ENCODE data around the gene MYL7.
"Not testable (repeated sequence)": the region's sequence is repeated elsewhere in the genome, so short reads cannot be mapped to it uniquely, and the experiment has no call there.

MYL7 gene

DNA sequence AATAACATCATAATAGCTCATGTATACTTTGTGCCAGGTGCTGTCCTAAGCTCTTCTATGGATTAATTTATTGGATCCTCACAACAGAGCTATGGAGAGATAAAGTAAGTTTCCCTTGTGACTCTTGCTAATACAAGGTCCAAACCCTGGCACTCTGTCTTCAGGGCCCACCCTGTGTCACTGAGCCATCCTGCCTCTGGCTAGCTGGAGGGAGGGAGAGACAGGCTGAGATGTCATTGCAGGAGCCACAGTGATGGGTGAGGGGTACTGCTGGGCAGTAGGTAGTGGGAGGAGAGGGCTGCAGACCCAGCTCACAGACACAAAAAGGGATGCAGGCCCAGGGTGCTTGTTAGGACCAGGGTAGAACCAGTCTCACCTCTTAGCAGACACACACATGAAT is 31.2 kb upstream of the MYL7 start:
- no peak for DNase-seq (ENCODE audit: low read depth in 2 of 2)

DNA sequence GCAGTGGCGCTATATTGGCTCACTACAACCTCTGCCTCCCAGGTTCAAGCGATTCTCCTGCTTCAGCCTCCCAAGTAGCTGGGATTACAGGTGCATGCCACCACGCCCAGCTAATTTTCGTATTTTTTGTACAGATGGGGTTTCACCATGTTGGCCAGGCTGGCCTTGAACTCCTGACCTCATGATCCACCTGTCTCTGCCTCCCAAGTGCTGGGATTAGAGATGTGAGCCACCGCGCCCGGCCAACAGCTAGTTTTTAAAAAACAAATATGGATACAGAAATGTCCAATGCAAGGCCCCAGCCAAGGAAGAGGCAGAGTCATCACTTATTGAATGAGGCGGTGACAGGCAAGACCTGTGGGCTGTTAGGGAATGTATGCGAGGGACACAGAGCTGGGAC is 30.8 kb upstream of the MYL7 start:
- DNase-seq (ENCODE audit: low read depth in 2 of 2), result not testable (repeated sequence)

DNA sequence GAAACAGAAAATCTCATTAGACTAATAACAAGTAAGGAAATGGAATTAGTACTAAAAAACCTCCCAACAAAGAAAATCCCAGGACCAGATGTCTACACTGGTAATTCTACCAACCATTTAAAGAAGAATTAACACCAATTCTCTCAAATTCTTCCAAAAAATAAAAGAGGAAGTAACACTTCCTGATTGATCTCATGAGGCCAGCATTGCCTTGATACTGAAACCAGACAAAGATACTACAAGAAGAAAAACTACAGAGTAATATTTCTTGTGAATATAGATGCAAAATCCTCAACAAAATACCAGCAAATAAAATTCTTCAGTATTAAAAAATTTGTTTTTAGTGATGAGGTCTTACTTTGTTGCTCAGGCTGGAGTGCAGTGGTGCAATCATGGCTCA is 26.8 kb upstream of the MYL7 start:
- DNase-seq (ENCODE audit: low read depth in 2 of 2), result no peak

DNA sequence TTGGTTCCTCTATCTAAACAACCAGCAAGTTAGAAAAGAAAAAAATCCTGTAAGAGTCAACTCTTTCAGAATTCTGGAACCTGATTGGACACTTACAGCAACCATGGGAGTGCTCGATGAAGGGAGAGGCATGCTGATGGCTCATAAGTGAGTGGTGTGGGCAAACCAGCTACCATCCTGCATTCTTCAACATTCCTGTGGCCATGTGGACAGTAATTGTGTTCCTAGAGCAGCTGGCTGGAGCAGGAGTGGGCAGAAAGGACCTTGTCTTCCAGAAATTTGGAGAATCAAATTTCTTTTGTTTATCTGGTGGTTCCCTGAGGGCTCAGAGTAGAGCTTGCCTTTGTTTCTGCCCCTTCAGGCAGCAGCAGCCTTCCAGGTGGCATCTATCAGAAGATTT is 22.5 kb upstream of the MYL7 start:
- DNase-seq (ENCODE audit: low read depth in 2 of 2), result no peak

DNA sequence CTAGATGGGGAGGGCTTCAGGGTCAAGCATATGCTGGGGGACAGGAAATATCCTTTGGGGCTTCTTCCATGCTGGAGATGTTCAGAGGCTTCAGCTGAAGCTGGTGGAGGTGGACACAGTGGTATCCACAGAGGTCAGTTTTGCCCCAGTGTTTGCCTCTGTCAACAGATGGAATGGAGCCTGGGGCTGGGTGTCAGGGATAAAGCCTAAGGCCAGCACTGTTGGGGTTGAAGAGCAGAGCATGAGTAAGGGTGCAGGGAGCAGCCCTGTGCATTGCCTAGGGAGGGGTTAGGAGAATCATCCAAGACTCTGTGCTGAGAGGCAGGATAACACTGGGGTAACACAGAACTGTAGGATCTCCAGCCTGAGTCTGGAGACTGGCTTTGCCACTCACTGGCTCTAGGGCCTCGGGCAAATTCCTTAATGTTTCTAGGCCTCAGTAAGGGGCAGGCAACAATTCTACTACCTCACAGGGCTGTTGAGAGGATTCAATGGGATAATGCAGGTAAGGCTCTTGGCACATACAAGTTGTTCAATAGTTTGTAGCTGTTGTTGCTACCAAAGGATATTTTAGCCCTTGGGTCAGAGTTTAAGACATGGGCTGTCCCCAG is 21.8 kb upstream of the MYL7 start:
- no peak for DNase-seq (ENCODE audit: low read depth in 2 of 2)

DNA sequence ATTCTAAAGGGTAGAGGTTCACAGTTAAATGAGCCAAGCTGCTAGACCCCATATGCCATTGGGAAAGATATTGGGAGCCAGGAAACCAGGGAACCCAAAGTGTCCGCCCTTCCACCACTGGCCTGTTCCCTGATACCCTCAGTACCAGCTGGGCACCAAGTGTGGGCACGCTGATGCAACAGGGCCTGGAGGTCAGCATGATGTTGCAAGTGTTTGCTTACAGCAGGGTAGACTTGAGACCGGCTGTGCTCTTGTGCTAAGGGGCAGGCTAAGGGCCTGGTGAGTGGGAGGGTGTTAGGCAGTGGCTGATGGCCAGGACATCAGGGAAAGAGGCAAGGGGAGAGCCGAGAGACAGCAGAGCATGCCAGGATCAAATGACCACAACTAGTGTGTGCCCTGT is 21.0 kb upstream of the MYL7 start:
- DNase-seq (ENCODE audit: low read depth in 2 of 2), result no peak

DNA sequence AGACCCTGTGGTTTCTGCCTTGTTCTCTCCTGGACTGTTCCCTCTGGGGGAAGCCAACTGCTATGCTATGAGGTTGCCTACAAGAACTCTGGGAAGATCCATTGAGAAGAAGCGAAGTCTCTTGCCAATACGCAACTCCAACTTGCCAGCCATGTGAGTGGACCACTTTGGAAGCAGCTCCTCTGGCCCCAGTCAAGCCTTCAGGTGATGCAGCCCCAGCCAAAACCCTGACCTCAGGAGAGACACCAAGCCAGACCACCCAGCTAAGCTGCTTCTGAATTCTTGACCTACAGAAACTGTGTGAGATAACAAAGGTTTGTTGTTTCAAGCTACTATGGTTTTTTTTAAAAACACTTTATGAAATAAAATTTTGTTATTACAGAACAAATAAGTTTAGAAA is 20.2 kb upstream of the MYL7 start:
- DNase-seq (ENCODE audit: low read depth in 2 of 2), result no peak

DNA sequence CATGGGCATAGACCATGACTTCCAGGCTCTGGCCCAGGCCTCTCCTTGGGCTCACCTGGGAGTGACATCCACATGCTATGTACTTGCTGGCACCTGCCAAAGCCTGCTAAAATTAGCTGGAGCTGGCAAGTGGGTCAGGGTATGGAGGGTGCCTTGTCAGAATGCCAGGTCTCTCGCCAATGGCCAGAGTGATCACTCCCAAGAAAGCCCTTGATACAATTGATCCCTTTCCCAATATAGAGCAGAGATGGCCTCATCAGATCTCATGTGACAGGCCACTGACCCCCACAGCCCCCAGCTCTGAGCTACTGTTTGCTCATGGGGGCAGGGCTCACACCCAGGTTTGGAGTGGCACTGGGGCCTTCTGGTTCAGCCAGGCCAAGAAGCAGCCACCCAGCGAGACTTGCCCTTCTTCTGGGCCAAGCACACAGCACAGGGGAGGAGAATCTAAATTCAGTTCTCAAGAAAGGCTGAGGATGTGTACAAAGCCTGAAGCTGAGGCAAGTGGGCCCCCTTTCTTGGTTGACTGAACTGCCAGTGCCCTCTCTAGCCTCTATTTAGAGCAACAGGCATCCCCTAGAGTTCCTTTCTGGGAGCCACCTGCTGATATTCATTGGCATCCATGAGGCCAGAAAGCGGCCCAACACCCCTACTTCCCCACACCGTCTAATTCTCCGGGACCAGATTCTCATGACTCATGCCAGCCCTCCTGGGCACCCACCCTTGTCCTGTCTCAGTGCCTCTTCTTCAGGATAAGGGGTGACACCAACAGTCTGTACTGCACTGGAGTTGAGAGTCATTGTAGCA is 18.9 kb upstream of the MYL7 start:
- no peak for DNase-seq (ENCODE audit: low read depth in 2 of 2)

DNA sequence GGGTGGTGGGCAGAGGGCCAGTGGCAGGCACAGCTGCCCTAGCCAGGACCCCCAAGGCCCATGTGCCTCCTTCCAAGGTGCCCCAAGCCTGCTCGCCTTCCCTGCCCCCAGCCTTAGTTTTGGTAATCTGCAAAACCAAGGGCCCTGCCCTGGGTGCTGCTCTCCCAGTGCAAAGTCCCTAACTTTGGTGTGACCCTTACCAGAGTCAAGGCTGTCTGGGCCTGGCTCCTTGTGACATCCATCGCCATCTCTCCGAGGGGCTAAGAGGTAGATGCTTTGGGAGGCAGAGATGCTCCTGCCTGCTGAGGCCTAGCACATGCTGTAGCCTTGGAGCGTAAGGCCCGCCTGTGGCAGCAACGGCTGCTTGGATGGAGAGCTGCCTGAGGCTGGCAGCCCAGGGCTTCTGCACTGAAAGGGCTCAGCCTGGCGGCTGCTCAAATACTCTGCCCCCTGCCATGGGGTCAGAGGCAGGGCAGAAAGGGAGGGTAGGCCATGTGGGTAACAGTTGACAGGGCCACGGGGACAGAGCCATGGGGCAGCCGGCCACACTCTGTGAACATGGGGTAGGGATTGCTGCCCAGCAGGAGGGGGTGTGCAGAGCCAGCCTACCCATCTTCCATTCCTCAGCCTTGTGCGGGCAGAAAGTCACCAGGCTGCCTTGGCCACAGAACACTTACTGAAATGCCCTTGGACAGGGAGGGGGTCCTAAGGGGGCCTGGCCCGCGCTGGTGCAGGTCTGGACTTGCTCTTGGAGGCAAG is 17.9 kb upstream of the MYL7 start:
- no peak for DNase-seq (ENCODE audit: low read depth in 2 of 2)

DNA sequence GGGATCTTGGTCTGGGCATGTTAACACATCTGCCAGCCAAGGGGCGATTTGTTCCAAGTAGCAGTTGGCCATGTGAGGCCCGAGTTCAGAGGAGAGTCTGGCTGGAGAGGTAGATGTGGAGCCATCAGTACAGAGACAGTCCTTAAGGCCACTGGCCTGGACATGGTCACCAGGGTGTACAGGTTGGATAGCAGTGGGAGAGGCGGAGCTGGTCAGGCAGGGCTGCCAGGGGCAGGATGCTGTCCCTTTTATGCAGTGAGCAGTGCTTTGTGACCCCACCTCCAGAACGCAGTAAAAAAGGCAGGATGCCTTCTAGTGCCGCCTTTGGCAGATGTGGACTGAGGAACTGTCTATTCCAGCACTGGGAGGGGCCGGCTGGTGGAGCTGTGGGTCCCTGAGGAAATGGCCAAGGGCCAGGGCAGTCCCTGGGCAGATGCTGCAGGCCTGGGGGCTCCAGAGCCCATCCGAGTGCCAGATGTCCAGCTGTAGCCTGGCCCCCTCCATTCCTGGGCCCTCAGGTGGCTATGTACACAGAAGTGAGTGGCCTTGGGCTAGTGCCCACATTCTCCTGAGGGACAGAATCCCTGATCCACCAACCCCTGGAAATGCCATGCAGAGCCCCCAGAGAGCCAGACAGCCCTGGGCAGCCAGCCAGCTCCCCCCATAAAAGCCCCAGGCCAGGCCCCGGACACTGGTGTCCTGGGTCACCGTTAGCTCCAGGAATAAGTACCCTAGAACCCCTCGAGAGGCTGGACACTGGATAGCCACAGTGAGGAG is 17.2 kb upstream of the MYL7 start:
- DNase-seq (ENCODE audit: low read depth in 2 of 2), result no peak

DNA sequence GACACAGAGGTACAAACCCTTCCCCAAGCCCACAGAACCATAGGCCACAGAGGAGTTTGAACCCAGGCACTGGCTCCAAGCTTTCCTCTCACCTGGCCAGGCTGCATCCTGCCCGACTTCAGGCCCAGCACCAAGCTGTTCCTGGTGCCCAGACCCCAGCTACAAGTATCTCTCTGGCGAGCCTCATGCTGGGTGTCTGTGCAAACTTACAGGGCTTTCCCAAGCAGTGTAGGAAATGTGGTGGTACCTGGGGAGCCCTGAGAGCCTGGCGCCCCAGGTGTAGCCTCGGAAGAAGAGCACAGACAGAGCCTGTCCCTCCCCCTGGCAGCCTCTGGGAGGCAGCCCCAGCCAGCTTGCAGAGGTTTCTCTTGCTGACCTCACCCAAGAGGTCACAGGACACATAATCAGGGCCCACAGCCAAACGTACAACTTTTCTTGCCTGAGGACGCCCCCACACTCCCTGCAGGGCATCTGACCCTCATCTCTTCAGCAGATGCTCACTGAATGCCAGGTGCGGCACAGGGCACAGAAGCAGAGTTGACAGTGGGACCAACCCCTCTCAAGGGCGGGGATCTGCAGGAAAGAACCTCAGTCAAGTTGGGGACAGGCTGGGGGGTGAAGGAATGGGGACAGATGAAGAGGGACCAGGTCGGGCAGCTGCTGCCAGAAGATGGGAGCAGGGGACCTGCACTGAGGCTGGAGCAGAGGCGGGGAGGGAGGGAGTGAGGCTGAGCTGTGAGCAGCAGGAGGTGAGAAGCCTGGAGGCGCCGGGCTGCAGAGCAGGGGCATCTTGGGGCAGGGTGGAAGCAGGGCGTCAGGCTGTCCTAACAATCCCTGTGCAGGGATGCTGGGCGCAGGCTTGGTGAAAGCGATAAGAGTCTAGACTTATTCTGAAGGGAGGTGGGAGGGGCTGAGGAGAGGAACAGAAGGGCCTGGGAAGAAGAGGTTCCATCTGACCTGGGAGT is 16.3 kb upstream of the MYL7 start:
- DNase-seq (ENCODE audit: low read depth in 2 of 2), result no peak

DNA sequence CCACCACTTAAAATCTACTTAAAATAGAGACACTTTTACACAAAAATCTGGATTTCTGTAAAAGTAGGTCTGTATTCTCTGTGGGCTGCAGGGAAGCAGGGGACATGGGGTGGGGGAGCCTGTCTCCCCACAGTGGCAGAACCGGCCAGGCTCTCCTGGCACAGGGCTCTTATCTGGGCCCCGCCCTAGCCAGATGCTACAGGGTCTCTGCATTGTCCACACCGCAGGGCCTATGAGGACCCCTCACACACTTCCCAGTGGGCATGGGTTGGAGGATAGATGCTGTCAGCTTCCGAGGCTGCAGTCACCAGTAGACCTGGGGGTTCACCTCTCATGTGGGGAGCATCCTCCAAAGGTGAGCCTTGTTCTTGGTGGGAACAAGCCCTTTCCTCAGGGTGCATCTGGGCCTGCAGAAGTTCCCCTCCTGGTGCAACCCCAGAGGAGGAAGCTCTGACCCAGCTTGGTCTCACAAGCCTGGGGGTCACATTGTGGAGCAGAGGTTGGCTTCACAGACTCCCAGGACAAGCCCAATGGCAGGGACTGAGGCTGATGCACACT is 15.4 kb upstream of the MYL7 start:
- DNase-seq (ENCODE audit: low read depth in 2 of 2), result no peak

DNA sequence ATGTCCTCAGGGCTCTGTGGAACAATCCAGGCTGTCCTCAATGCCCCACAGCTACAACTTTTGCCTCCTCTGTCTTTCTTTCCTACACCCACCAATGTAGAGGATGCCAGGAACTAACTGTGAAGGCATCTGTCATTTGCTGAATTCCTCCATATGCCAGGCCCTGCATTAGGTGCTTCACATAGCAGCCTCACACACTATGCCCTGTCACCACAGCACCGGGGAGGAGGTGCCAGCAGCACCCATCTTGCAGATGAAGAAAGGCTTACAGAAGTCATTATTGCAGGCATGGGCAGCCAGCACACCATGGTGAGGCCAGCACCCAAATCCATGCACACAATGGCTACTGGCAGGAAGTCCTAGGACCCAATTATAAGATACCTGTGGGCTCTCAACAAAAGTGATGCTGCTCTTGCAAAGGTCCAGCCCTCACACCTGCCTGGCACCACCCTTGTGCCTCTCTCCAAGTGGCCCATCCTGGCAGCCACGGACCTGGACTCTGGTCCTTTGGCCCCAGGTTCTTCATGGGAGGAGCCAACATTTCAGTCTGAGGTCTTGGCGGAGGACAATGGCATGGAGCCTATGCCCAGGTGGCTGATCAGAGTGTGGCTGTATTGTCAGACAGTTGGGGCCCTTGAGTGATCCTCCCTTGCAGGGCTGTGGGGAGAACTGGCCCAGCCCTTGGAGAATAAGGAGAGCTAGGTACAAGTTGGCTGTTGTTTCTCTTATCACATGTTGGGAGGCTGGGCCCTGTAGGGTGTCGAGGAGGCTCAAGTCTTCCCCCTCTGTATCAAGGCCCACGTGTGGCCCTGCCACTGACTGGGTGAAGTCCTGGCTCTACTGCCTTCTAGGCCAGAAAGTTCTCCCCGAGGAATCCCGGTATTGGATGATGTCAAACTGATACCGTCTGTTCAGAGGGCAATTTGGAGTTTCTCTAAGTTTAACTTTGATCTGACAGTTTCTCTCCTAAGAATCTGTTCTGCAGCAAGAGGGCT is 14.4 kb upstream of the MYL7 start:
- DNase-seq (ENCODE audit: low read depth in 2 of 2), result no peak

DNA sequence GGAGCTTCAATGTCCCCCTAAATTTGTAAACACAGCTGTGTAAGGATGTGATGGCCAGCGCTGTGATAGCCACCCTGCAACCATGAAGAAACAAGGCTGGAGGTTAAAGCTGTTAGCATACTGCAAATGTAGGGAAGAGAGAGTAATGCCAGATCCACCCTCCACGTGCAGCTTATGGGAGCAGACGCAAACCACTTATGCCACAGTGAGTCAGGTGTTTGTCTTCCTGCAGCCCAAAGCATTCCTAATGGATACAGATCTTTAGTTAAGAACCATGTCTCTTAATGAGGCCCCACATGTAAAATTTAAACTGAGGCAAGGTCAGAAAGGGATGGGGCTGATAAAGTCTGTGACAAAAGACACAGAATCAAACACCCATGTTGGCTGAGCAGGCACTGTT is 13.6 kb upstream of the MYL7 start:
- DNase-seq (ENCODE audit: low read depth in 2 of 2), result no peak

DNA sequence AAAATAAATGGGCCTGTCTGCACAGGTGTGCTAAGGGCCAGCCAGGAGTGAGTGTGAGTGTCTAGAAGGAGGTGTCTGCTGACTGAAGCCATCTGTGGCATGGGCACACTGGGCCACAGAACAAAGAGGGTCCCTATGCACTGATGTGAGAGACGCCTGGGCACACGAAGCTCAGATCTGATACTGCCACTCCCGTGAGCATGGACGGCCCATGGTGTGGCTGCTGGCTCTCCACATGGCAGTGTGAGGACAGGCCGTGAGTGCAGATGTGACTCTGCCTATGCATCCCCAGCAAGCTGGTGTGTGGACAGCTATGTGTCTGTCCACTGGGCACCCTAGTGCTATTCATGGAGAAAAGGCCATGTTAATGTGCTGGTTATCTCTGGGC is 12.8 kb upstream of the MYL7 start:
- DNase-seq (ENCODE audit: low read depth in 2 of 2), result no peak

DNA sequence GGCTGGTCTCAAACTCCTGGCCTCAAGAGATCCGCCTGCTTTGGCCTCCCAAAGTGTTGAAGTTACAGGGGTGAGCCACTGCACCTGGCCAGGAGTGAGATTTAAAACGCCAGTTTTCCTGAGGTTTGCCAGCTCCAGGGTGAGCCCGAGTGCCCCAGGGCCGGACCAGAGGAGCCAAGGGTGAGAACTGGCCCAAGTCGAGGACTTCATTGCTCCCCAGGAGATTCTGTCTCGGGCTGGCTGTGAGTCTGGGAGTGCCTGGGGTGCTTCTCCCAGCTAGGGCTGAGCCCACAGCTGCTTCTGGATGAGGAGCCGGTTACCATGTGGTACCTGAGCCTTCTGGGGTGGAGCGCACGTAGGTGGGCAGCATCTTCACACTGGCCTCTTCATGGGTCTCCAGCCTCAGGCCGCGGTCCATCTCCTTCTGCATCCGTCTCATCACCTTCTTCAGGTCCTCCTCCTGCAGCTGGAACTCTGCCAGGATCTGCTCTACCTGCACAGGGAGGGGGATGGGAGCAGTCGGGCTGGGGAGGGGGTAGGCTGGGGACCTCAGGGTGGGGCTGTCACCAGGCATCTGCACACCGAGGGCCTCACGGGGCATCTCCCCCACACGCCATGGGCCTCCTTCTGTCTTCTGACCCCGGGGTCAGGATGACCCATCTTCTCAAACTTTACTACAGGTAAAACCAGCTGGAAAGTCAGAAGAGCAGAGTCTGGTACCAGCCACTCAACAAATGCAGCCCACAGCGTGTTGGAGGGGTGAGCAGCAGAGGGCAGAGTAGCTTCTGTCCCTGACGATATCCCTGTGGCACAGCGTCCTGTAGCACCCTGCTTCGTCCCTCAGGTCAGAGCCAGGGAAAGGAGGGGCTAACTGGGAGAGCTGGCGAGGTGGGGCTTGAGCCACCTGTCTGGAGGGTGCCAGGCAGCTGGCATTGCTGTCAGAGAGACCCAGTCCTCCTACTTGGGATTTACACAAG is 12.1 kb upstream of the MYL7 start:
- no peak for DNase-seq (ENCODE audit: low read depth in 2 of 2)

DNA sequence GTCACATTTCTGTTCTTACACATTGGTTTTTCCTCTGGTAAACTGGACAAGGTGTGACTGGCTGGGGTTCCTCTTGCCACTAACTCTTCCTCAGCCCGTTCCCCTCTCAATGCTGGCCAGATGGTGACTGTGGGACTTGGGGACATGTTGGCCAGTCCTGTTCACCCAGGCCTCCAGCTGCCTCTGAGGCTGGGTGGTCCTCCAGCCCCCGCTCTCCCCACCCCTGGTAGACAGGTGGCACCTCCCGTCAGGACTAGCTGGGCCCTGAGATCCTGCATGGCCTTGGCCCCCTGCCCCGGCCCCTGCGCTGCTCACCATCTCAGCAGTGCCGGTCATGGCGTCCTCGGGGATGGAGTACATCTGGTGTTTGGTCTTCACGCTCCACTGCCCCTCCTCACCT is 10.8 kb upstream of the MYL7 start:
- no peak for DNase-seq (ENCODE audit: low read depth in 2 of 2)

Measured in stimulated activated CD8-positive, alpha-beta memory T cell treated with anti-CD3 and anti-CD28 coated beads, Interleukin-2, amount 100 ng/mL, for 48 hours (primary cell).